ENCODE measurements around the gene ANKRD39.

DNA sequence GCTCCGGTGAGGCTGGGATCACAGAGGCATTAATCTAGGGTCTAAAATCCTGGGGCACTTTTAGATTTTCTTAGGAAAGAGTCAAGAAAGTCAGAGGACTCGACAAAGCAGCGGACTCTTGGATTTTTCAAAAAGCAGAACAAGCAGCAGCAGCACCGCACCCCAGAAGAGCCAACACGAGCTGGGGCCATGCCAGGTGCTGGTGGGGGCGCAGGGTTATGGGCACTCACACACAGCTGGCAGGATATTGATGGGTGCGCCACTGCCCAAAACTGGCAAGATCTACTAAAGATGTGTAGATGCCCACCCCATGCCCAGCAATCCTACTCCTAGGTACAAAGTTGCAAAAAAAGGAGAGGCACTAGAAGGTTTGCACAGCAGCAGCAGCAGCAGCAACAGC, 46.0 kb upstream of the ANKRD39 start:
- no peak for TF ChIP-seq POLR2AphosphoS5 (IDR thresholded peaks at IDR 0.05; ENCODE audit: low read depth, low read length)
- TF ChIP-seq CTCF (IDR thresholded peaks at IDR 0.05): no peak
- TF ChIP-seq SIN3A (IDR thresholded peaks at IDR 0.05; ENCODE audit: borderline replicate concordance, insufficient read depth, low read depth, low read length): no peak
- TF ChIP-seq TCF7L2 (IDR thresholded peaks at IDR 0.05; ENCODE audit: low read depth, low read length): no peak
- TF ChIP-seq REST (IDR thresholded peaks at IDR 0.05; ENCODE audit: insufficient read depth in 1 of 2, low read depth in 2 of 2, low read length in 1 of 2): no peak
